LHCN-M2 (cell line): ENCODE measurements around the gene TSGA10. TPM values are rescaled to one million over a fixed set of nuclear protein-coding genes. Genes with fewer than 3 reads are reported as not detected.

Source experiments
- DNase-seq: peaks from one replicate; pipeline ENCODE4 v3.0.0-alpha.2; 2012; ENCODE audit warnings: low read depth
- total RNA-seq: library from RNA; depleted of rRNA; stranded (reverse); fragments of >200 nt; gene quantifications from 2 replicates; pipeline ENCODE4 v1.2.3, GENCODE V29; 2014; rRNA removed

The TSGA10 gene
- total RNA-seq, 1 experiment from 2014 or later = 2.5 TPM

- no peak for DNase-seq
Measured at GRCh38 chr2:98947554-98947953, 207.2 kb downstream of the TSGA10 start.

Other genes with a start within 250 kb of the TSGA10 start
- not detected in 2 replicates for gene CRACDL, start 218.7 kb downstream of the TSGA10 start, total RNA-seq
- gene C2orf15, start 13.2 kb downstream of the TSGA10 start, total RNA-seq = not detected in 2 replicates
- 5.2 and 7.1 TPM in 2 replicates for gene LIPT1, start within 50 bp of the TSGA10 start, total RNA-seq
- gene MITD1, start 26.1 kb upstream of the TSGA10 start, total RNA-seq = 23.4 and 29.0 TPM in 2 replicates
- gene MRPL30, start 26.2 kb upstream of the TSGA10 start, total RNA-seq = 36.9 and 38.6 TPM in 2 replicates
- not detected in 2 replicates for gene LYG2, start 100.7 kb upstream of the TSGA10 start, total RNA-seq
- gene LYG1, start 146.3 kb upstream of the TSGA10 start, total RNA-seq = 0.26 and 0.86 TPM in 2 replicates
- 56.7 and 74.7 TPM in 2 replicates for gene TXNDC9, start 181.4 kb upstream of the TSGA10 start, total RNA-seq
- gene EIF5B, start 182.4 kb upstream of the TSGA10 start, total RNA-seq = 13.7 and 25.2 TPM in 2 replicates